Dendritic cell treated with granulocyte-macrophage colony-stimulating factor and Interleukin-4, amounts not matched to agents 40 ng/mL and 50 ng/mL, for 4 days (primary cell): ENCODE results near the gene NXT1.
"Not testable (repeated sequence)": the region's sequence is repeated elsewhere in the genome, so short reads cannot be mapped to it uniquely, and the experiment has no call there.

Source experiments
- H3K27ac Mint-ChIP-seq: one replicate; pipeline ENCODE4 v1.8.0; 2022; ENCODE audit warnings: mild to moderate bottlenecking, mixed read lengths
- H3K27me3 Mint-ChIP-seq: one replicate; pipeline ENCODE4 v1.8.0; 2022; ENCODE audit warnings: mild to moderate bottlenecking, mixed read lengths
- H3K36me3 Mint-ChIP-seq: one replicate; pipeline ENCODE4 v1.8.0; 2022; ENCODE audit warnings: low read depth, mixed read lengths
- H3K4me1 Mint-ChIP-seq: one replicate; pipeline ENCODE4 v1.8.0; 2022; ENCODE audit warnings: low read depth, mixed read lengths
- H3K4me3 Mint-ChIP-seq: one replicate; pipeline ENCODE4 v1.8.0; 2022; ENCODE audit warnings: mild to moderate bottlenecking, moderate library complexity, mixed read lengths
- H3K9me3 Mint-ChIP-seq: one replicate; pipeline ENCODE4 v1.8.0; 2022; ENCODE audit warnings: mixed read lengths
- intact Hi-C: fragments of 100-400 bp; cut with micrococcal nuclease; formaldehyde crosslinking; loops from one replicate; pipeline ENCODE4 v1.15.0; 2022

NXT1 gene

GRCh38 chr20:23350196-23350903 lies at the start of gene NXT1:
Gene NXT1, plus strand, starts transcription at chr20:23350791. Its CDS starts 3,251 bp downstream, at chr20:23354042.
- Mint-ChIP-seq H3K27me3 (peaks cover 5% of the 10 kb centered on the region), H3K36me3 (peaks cover 18% of the 10 kb centered on the region), H3K4me1 (peaks cover 21% of the 10 kb centered on the region), H3K27ac (peak within 1 kb of the TSS; percentile 95), H3K4me3 (peak within 1 kb of the TSS; percentile 84), H3K9me3 (no peaks in the 10 kb centered on the region)
- intact Hi-C loops, result loop anchor here (1.0 kb wide), 2 partner anchors 8 to 12 kb away; partner anchors contain the start of gene GZF1

GRCh38 chr20:23301436-23302050 lies 49.0 kb upstream of the NXT1 start:
- Mint-ChIP-seq H3K36me3 (no peaks in the 10 kb centered on the region), H3K27ac (no peak overlapping the region)

DNA sequence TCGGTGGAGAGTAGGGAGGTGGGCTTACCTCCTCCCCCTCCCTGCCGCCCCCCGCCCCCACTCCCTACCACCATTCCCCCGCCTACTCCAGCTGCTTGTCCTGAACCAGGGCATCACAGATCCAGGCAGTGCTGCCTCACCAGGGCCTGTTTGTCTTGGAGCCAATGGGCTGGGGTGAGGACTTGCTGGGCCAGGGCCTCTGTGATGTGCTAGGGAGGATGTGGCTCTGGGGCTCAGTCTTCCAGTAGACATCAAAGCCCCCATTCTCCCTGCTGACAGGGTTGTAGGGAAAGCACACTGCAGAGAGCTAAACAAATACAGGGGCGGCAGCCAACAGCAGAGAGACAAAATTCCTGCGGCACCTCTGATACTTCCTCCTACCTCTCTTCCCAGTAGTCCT lies 48.2 kb upstream of the NXT1 start:
- intact Hi-C loops, result no loop called here
- H3K4me3 Mint-ChIP-seq, result no peak overlapping the region
- H3K4me1 Mint-ChIP-seq, result no peaks in the 10 kb centered on the region
- H3K36me3 Mint-ChIP-seq, result no peaks in the 10 kb centered on the region
- H3K9me3 Mint-ChIP-seq, result no peaks in the 10 kb centered on the region
- H3K27ac Mint-ChIP-seq, result no peak overlapping the region
- peaks cover 14% of the 10 kb centered on the region for H3K27me3 Mint-ChIP-seq

More at GRCh38 chr20:23301436-23302050, 49.0 kb upstream of the NXT1 start:
- Mint-ChIP-seq H3K4me1 (no peaks in the 10 kb centered on the region), H3K27me3 (peaks cover 14% of the 10 kb centered on the region), H3K4me3 (no peak overlapping the region), H3K9me3 (no peaks in the 10 kb centered on the region)
- intact Hi-C loops, result no loop called here

- intact Hi-C loops, result no loop called here
- Mint-ChIP-seq H3K36me3 (no peaks in the 10 kb centered on the region), H3K4me1 (no peaks in the 10 kb centered on the region), H3K27ac (no peak overlapping the region), H3K27me3 (peaks cover 14% of the 10 kb centered on the region), H3K9me3 (no peaks in the 10 kb centered on the region), H3K4me3 (no peak overlapping the region)
These were observed 47.8 kb upstream of the NXT1 start for GRCh38 chr20:23302801-23303200.

- peaks cover 16% of the 10 kb centered on the region for H3K27me3 Mint-ChIP-seq
- no peaks in the 10 kb centered on the region for H3K9me3 Mint-ChIP-seq
- intact Hi-C loops, result no loop called here
- H3K4me3 Mint-ChIP-seq, result no peak overlapping the region
- H3K4me1 Mint-ChIP-seq, result no peaks in the 10 kb centered on the region
- no peak overlapping the region for H3K27ac Mint-ChIP-seq
- H3K36me3 Mint-ChIP-seq, result no peaks in the 10 kb centered on the region
These were observed 47.1 kb upstream of the NXT1 start for GRCh38 chr20:23303325-23304102.

DNA sequence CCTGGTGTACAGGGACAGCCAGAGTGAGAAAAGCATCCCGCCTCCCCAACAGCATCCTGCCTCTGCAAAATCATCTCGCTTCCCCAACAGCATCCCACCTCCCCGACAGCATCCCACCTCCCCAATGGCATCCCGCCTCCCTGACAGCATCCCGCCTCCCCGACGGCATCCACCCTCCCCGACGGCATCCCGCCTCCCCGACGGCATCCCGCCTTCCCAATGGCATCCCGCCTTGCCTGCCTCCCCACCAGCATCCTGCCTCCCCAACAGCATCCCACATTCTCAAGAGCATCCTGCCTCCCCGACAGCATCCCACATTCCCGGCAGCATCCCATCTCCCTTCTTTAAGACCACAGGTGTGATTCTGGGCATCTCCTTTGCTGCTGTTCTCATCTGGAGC lies 46.0 kb upstream of the NXT1 start:
- H3K9me3 Mint-ChIP-seq, result no peaks in the 10 kb centered on the region
- H3K4me1 Mint-ChIP-seq, result no peaks in the 10 kb centered on the region
- H3K4me3 Mint-ChIP-seq, result no peak overlapping the region
- H3K27ac Mint-ChIP-seq, result no peak overlapping the region
- no peaks in the 10 kb centered on the region for H3K36me3 Mint-ChIP-seq
- intact Hi-C loops, result no loop called here
- H3K27me3 Mint-ChIP-seq, result peaks cover 18% of the 10 kb centered on the region

- H3K27ac Mint-ChIP-seq, result no peak overlapping the region
- intact Hi-C loops, result no loop called here
- no peaks in the 10 kb centered on the region for H3K4me1 Mint-ChIP-seq
- peaks cover 18% of the 10 kb centered on the region for H3K27me3 Mint-ChIP-seq
- H3K4me3 Mint-ChIP-seq, result no peak overlapping the region
- H3K36me3 Mint-ChIP-seq, result no peaks in the 10 kb centered on the region
- H3K9me3 Mint-ChIP-seq, result no peaks in the 10 kb centered on the region
These were observed 45.5 kb upstream of the NXT1 start for GRCh38 chr20:23305098-23305497.

DNA sequence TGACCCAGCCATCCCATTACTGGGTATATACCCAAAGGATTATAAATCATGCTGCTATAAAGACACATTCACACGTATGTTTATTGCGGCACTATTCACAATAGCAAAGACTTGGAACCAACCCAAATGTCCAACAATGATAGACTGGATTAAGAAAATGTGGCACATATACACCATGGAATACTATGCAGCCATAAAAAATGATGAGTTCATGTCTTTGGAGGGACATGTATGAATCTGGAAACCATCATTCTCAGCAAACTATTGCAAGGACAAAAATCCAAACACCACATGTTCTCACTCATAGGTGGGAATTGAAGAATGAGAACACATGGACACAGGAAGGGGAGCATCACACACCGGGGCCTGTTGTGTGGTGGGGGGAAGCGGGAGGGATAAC lies 43.2 kb upstream of the NXT1 start:
- H3K9me3 Mint-ChIP-seq, H3K27ac Mint-ChIP-seq, intact Hi-C loops, H3K4me3 Mint-ChIP-seq, H3K4me1 Mint-ChIP-seq, H3K36me3 Mint-ChIP-seq: not testable (repeated sequence)
- peaks cover 20% of the 10 kb centered on the region for H3K27me3 Mint-ChIP-seq

DNA sequence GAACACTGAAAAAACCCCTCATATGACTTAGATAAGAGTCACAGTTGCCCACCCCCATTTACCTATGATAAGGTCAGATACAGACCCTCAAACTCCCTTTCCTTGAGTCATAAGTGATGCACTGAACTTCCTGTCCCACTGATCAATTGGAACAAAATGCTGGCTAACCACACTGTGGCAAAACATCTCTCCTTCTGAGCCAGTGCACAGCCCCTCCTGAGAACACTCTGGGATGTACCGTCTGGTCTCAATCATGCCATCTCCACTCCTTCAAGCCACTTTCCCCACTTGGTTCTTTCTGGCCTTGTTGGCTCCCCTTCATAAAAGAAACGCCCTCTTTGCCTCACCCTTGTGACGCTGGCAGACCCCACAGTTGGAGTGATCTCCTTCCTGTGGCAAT lies 42.6 kb upstream of the NXT1 start:
- no peaks in the 10 kb centered on the region for H3K4me1 Mint-ChIP-seq
- no peak overlapping the region for H3K27ac Mint-ChIP-seq
- peaks cover 22% of the 10 kb centered on the region for H3K27me3 Mint-ChIP-seq
- no peak overlapping the region for H3K4me3 Mint-ChIP-seq
- intact Hi-C loops, result no loop called here
- no peaks in the 10 kb centered on the region for H3K36me3 Mint-ChIP-seq
- no peaks in the 10 kb centered on the region for H3K9me3 Mint-ChIP-seq

- Mint-ChIP-seq H3K4me1 (no peaks in the 10 kb centered on the region), H3K27ac (no peak overlapping the region), H3K36me3 (no peaks in the 10 kb centered on the region), H3K9me3 (no peaks in the 10 kb centered on the region), H3K27me3 (peaks cover 16% of the 10 kb centered on the region), H3K4me3 (no peak overlapping the region)
- intact Hi-C loops, result no loop called here
These were observed 41.7 kb upstream of the NXT1 start for GRCh38 chr20:23308908-23309307.

DNA sequence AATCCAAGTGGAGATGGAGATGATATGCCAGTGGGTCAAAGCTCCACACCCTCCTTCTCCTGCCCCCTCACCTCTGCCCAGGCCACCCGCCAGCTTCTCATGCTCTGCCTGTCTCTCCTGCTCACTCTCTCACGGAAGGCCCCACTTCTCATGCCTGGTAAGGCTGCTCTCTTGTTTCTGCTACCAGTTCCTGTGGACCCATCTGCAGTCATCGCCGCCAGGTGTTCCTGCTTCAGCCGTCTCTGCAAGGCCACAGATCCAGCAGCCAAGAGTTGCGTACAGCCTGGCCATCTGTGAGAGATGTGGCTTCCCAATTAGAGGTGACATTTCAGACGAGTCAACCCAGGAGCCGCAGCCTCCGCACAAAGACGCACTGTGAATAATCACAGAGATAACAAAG lies 40.8 kb upstream of the NXT1 start:
- H3K27me3 Mint-ChIP-seq, result peaks cover 13% of the 10 kb centered on the region
- H3K4me3 Mint-ChIP-seq, result no peak overlapping the region
- H3K36me3 Mint-ChIP-seq, result no peaks in the 10 kb centered on the region
- no peaks in the 10 kb centered on the region for H3K4me1 Mint-ChIP-seq
- H3K27ac Mint-ChIP-seq, result no peak overlapping the region
- H3K9me3 Mint-ChIP-seq, result no peaks in the 10 kb centered on the region
- intact Hi-C loops, result no loop called here

DNA sequence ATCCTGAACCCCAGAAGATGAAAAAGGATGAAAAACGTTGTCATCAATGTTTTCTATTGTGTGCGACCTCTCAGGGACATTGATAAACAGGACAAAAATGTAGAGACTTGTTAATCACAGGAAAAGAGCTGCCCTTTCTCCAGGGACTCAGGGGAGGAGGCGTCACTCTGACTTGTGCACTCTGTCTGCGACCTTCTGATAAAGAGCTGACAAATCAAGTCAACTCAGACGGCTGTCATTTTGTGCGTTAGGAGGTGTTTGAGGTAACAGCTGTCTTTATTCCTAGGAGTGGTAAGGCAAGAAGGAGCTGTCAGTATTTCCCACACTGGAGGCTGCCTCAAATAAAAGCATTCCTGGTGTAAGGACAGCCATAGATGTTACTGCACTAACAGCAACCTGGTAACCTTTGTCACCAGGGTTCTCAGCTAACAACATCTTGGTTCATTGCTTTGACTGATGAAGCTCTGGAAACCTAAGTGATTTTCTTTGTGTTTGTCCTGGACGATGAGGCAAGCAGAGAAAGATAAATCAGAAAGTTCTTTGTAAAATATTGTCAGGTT lies 38.6 kb upstream of the NXT1 start:
- no peaks in the 10 kb centered on the region for H3K9me3 Mint-ChIP-seq
- H3K4me3 Mint-ChIP-seq, result no peak overlapping the region
- H3K4me1 Mint-ChIP-seq, result no peaks in the 10 kb centered on the region
- no peaks in the 10 kb centered on the region for H3K36me3 Mint-ChIP-seq
- H3K27ac Mint-ChIP-seq, result no peak overlapping the region
- H3K27me3 Mint-ChIP-seq, result peaks cover 10% of the 10 kb centered on the region
- intact Hi-C loops, result no loop called here

- H3K4me1 Mint-ChIP-seq, result no peaks in the 10 kb centered on the region
- H3K36me3 Mint-ChIP-seq, result no peaks in the 10 kb centered on the region
- intact Hi-C loops, result no loop called here
- H3K9me3 Mint-ChIP-seq, result no peaks in the 10 kb centered on the region
- no peak overlapping the region for H3K27ac Mint-ChIP-seq
- no peak overlapping the region for H3K4me3 Mint-ChIP-seq
- peaks cover 8% of the 10 kb centered on the region for H3K27me3 Mint-ChIP-seq
These were observed 37.3 kb upstream of the NXT1 start for GRCh38 chr20:23313271-23313670.

DNA sequence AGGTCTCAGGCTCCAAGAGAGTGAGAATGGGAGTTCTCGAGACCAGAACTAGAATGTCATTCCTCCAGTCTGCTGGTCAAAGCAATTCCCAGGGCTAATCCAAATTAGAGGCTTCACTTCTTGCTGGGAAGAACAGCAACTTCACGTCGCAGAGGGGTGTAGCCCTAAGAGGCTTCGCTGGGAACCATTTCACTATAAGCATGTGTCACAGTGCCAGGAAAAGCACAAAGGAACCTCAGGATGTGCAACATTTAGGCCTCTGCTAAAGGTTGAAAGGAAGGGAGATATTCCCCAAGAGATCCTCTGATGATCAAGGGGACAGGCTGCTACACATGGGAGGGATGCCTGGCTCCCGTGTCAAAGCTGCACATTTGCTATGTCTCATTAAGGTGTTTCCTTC lies 35.9 kb upstream of the NXT1 start:
- no peak overlapping the region for H3K4me3 Mint-ChIP-seq
- H3K4me1 Mint-ChIP-seq, result no peaks in the 10 kb centered on the region
- H3K27ac Mint-ChIP-seq, result no peak overlapping the region
- intact Hi-C loops, result no loop called here
- H3K27me3 Mint-ChIP-seq, result peaks cover 6% of the 10 kb centered on the region
- H3K36me3 Mint-ChIP-seq, result no peaks in the 10 kb centered on the region
- no peaks in the 10 kb centered on the region for H3K9me3 Mint-ChIP-seq
